Peyer's patch (tissue), 4 donors: ENCODE data around the gene MINDY1.

Source experiments
- CTCF ChIP-seq, 6 experiments: fragments of 450-650 bp in 4 of 6; fragments of 200-600 bp in 2 of 6; sonication (generic) in 1 of 6; IDR thresholded peaks; one replicate each; pipeline ENCODE4 v1.5.1; 2017 to 2019; ENCODE audit warnings: antibody characterized with exemption in 6 of 6, mild to moderate bottlenecking in 3 of 6, moderate library complexity in 1 of 6
- POLR2A ChIP-seq, 2 donors: fragments of 450-650 bp; IDR thresholded peaks; one replicate each; pipeline ENCODE4 v1.5.1; 2017; ENCODE audit warnings: antibody characterized with exemption in 2 of 2, mild to moderate bottlenecking in 2 of 2, moderate library complexity in 2 of 2

DNA sequence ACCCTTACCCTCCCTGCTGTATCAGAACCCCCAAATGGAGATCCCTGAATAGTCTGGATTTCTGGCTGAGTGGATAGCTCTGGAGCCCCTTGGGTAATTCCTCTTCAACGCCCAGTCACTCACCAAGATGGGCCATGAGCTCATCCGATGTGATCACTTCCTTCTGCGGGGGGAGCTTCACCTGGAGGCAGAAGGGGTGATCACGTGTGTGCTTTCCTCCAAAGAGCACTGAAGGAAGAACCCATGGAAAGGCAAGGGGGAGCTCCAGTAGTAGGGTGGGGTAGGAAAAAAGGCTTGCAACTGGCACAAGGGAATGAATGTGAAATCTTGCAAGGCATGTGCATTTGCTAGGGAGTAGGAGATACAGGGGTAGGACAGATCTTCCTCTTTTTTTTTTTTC is 5.1 kb downstream of the MINDY1 start:
- TF ChIP-seq CTCF (IDR thresholded peaks at IDR 0.05) (no peak), POLR2A (IDR thresholded peaks at IDR 0.05) (no peak)
